PC-3 (cell line): ENCODE data around the gene SSC4D.

Experiments
- CTCF ChIP-seq: fragments of 300-600 bp; sonication (generic); conservative IDR thresholded peaks from 2 replicates; pipeline ENCODE4 v1.5.1; 2017; ENCODE audit warnings: antibody characterized with exemption, low read depth, mild to moderate bottlenecking, low read length
- EZH2 ChIP-seq: fragments of 300-600 bp; sonication (generic); IDR thresholded peaks from one replicate; pipeline ENCODE4 v1.6.1; 2017; ENCODE audit warnings: antibody characterized with exemption, mild to moderate bottlenecking, low read length; ENCODE audit not compliant: unreplicated experiment
- EZH2phosphoT487 ChIP-seq: fragments of 300-600 bp; sonication (generic); IDR thresholded peaks from 2 replicates; pipeline ENCODE4 v1.6.1; 2018; ENCODE audit warnings: mild to moderate bottlenecking, antibody characterized with exemption, low read length, borderline replicate concordance

- TF ChIP-seq CTCF (no peak), EZH2 (no peak), EZH2phosphoT487 (no peak)
Observed at GRCh38 chr7:76407718-76408117, 1.8 kb downstream of the SSC4D start.
